ENCODE measurements around the gene ITGA7. TPM values are rescaled to one million over a fixed set of nuclear protein-coding genes. Genes with fewer than 3 reads are reported as not detected.

ITGA7 gene
- total and polyA plus RNA-seq, 9 donors: 4.9 to 69.6 (median 25.9) TPM

DNA sequence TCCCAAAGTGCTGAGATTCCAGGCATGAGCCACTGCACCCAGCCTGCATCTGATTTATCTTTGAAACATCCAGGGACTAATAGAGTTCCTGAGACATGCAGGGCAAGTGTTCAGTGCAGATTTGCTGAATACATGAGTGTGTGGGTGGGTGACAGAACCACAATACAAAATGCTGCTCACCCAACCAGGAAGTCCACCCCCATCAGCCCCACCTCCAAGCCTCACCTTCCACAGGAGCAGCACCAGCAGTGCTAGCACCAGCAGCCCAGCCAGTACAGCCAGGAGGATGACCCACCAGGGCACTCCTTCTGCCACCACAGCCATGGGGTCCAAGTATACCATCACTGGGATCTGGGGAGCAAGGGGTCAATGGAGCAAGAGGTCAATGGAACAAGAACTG is 20.0 kb downstream of the ITGA7 start:
- Histone ChIP-seq H3K4me3 (no peak overlapping the region), H3K27ac (no peak overlapping the region), H3K36me3 (no peaks in the 10 kb centered on the region), H3K9me3 (no peaks in the 10 kb centered on the region), H3K4me1 (ENCODE audit: insufficient read depth) (no peaks in the 10 kb centered on the region), H3K27me3 (no peaks in the 10 kb centered on the region)
- intact Hi-C loops (cut with DNase I): no loop called here
- peak in 1 of 5 donors; percentile 14 for DNase-seq
- TF ChIP-seq EP300 (IDR thresholded peaks at IDR 0.05) (no peak), CTCF (IDR thresholded peaks at IDR 0.05) (no peak), POLR2A (IDR thresholded peaks at IDR 0.05) (no peak)

GRCh38 chr12:55686366-55687010 is 21.2 kb downstream of the ITGA7 start:
- H3K4me3 ChIP-seq: no peak overlapping the region
- H3K27ac ChIP-seq: no peak overlapping the region
- DNase-seq: peak in 1 of 5 donors; percentile 2
- intact Hi-C loops (cut with DNase I): no loop called here
- no peaks in the 10 kb centered on the region for H3K27me3 ChIP-seq
- H3K4me1 ChIP-seq (ENCODE audit: insufficient read depth): no peaks in the 10 kb centered on the region
- 89 to 90% (median 89%) methylated on average over 9 of the region's 9 CpGs for WGBS, 3 donors
- H3K9me3 ChIP-seq: no peaks in the 10 kb centered on the region
- H3K36me3 ChIP-seq: no peaks in the 10 kb centered on the region
- TF ChIP-seq CTCF (IDR thresholded peaks at IDR 0.05): no peak

GRCh38 chr12:55685671-55686070 is 22.0 kb downstream of the ITGA7 start:
- H3K4me1 ChIP-seq (ENCODE audit: insufficient read depth): no peaks in the 10 kb centered on the region
- WGBS, 3 donors: 91 to 95% (median 92%) methylated on average over 5 of the region's 5 CpGs
- H3K36me3 ChIP-seq: no peaks in the 10 kb centered on the region
- peak in 1 of 5 donors; percentile 27 for DNase-seq
- intact Hi-C loops (cut with DNase I): no loop called here
- H3K27me3 ChIP-seq: no peaks in the 10 kb centered on the region
- TF ChIP-seq EP300 (IDR thresholded peaks at IDR 0.05) (no peak), POLR2A (IDR thresholded peaks at IDR 0.05) (no peak), CTCF (IDR thresholded peaks at IDR 0.05) (no peak)
- H3K9me3 ChIP-seq: no peaks in the 10 kb centered on the region
- H3K27ac ChIP-seq: no peak overlapping the region
- no peak overlapping the region for H3K4me3 ChIP-seq

- no peaks in the 10 kb centered on the region for H3K36me3 ChIP-seq
- no peaks in the 10 kb centered on the region for H3K27me3 ChIP-seq
- intact Hi-C loops (cut with DNase I): no loop called here
- no peaks in the 10 kb centered on the region for H3K4me1 ChIP-seq (ENCODE audit: insufficient read depth)
- DNase-seq: no peak
- WGBS, 3 donors: 93 to 95% (median 94%) methylated on average over 20 of the region's 20 CpGs
- no peaks in the 10 kb centered on the region for H3K9me3 ChIP-seq
- no peak overlapping the region for H3K4me3 ChIP-seq
- H3K27ac ChIP-seq: no peak overlapping the region
- no peak for TF ChIP-seq CTCF (IDR thresholded peaks at IDR 0.05)
- TF ChIP-seq EP300 (IDR thresholded peaks at IDR 0.05): no peak
Observed at GRCh38 chr12:55684761-55685370, 22.8 kb downstream of the ITGA7 start.

All from ovary (tissue), 9 donors.